Common myeloid progenitor, CD34-positive (primary cell): ENCODE measurements around the gene KRT80.

ENCODE experiments used
- CTCF ChIA-PET: fragments of 350-600 bp; sonication (Branson Sonifier 250); formaldehyde crosslinking; loops from one replicate; lab custom pipeline; 2021; ENCODE audit warnings: antibody characterized with exemption; lab: Charles Lee
- POLR2A ChIA-PET: fragments of 350-600 bp; sonication (Branson Sonifier 250); formaldehyde crosslinking; loops from one replicate; lab custom pipeline; 2021; ENCODE audit warnings: antibody characterized with exemption; lab: Charles Lee
- DNase-seq, 3 donors: peaks; one replicate each; pipeline versions ENCODE4 v3.0.0 to v3.0.0-alpha.2; 2013
- H3K27ac ChIP-seq, 2 experiments: 1 replicate in 1 of 2; 2 replicates in 1 of 2; pipeline ENCODE4 v1.7.0; 2013; ENCODE audit warnings: inconsistent platforms in 2 of 2, low read length in 2 of 2, mild to moderate bottlenecking in 2 of 2, low read depth in 1 of 2, moderate library complexity in 1 of 2; ENCODE audit not compliant: severe bottlenecking in 2 of 2, insufficient read depth in 1 of 2, poor library complexity in 1 of 2
- H3K27me3 ChIP-seq, 5 experiments: replicated peaks in 2 of 5; 1 replicate in 3 of 5; 2 replicates in 2 of 5; pipeline versions ENCODE4 v1.6.1 to v1.7.0; 2013; ENCODE audit warnings: low read length in 4 of 5, mild to moderate bottlenecking in 2 of 5, moderate library complexity in 2 of 5, inconsistent platforms in 1 of 5; ENCODE audit not compliant: insufficient read depth in 5 of 5, control insufficient read depth in 4 of 5
- H3K36me3 ChIP-seq, 4 experiments: 1 replicate in 2 of 4; 2 replicates in 2 of 4; pipeline versions ENCODE4 v1.6.1 to v1.7.0; 2013; ENCODE audit warnings: low read length in 3 of 4, control low read depth in 1 of 4, mild to moderate bottlenecking in 1 of 4; ENCODE audit not compliant: control insufficient read depth in 4 of 4, insufficient read depth in 4 of 4
- H3K4me1 ChIP-seq, 4 experiments: 1 replicate in 3 of 4; 2 replicates in 1 of 4; pipeline versions ENCODE4 v1.6.1 to v1.7.1; 2013; ENCODE audit warnings: low read length in 3 of 4, mild to moderate bottlenecking in 3 of 4, control low read depth in 1 of 4, inconsistent platforms in 1 of 4, moderate library complexity in 1 of 4; ENCODE audit not compliant: control insufficient read depth in 4 of 4, insufficient read depth in 4 of 4; ENCODE audit errors: control extremely low read depth in 1 of 4
- H3K4me3 ChIP-seq, 7 experiments: 1 replicate in 4 of 7; 2 replicates in 3 of 7; pipeline versions ENCODE4 v1.5.1 to v1.7.0; 2013; ENCODE audit warnings: mild to moderate bottlenecking in 7 of 7, low read length in 6 of 7, moderate library complexity in 6 of 7, inconsistent platforms in 2 of 7, low read depth in 2 of 7, control low read depth in 1 of 7; ENCODE audit not compliant: insufficient read depth in 4 of 7, control insufficient read depth in 1 of 7; ENCODE audit errors: extremely low read depth in 1 of 7
- H3K9me3 ChIP-seq, 5 experiments: 1 replicate in 4 of 5; 2 replicates in 1 of 5; pipeline versions ENCODE4 v1.6.1 to v1.7.1; 2013; ENCODE audit warnings: low read length in 4 of 5, mild to moderate bottlenecking in 2 of 5, inconsistent platforms in 1 of 5, low read depth in 1 of 5, moderate library complexity in 1 of 5; ENCODE audit not compliant: control insufficient read depth in 4 of 5, insufficient read depth in 2 of 5; ENCODE audit errors: control extremely low read depth in 1 of 5
- WGBS: methylation state at CpG from one replicate; pipeline ENCODE4 v1.1.5; 2013; ENCODE audit not compliant: insufficient coverage; 5-methylcytosine and 5-hydroxymethylcytosine counted together

Gene KRT80

DNA sequence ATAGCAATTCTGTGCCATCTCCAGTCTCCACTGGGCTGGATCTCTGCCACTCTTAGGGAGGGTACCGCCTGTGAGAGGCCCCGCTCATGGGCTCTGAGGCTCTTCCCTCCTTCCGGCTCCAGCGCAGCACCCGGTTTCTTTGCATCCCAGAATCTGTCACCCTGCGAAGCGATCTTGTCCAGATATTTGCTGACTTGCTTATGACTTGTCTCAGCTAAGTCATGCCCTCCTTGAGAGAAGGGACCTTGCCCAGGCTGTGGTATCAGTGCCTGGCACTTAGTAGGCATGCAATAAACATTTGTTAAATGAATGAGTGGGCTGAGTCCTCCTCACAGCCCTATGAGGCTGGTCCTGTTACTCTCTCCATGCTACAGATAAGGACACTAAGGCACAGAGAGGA lies 13.4 kb downstream of the KRT80 start:
- Histone ChIP-seq H3K4me3 (no peak overlapping the region), H3K9me3 (no peaks in the 10 kb centered on the region), H3K27me3 (no peaks in the 10 kb centered on the region), H3K27ac (no peak overlapping the region), H3K36me3 (no peaks in the 10 kb centered on the region), H3K4me1 (peaks cover 0 to 12% (median 4%) of the 10 kb centered on the region in 4 experiments)
- 91% methylated on average over 7 of the region's 7 CpGs for WGBS
- ChIA-PET POLR2A (no interaction called here), CTCF (interaction anchor here (1.2 to 1.8 kb wide), 5 partner anchors 9 to 35 kb away, joined by 3 to 5 read pairs (median 4); no protein-coding TSS in a partner anchor)
- DNase-seq: no peak

DNA sequence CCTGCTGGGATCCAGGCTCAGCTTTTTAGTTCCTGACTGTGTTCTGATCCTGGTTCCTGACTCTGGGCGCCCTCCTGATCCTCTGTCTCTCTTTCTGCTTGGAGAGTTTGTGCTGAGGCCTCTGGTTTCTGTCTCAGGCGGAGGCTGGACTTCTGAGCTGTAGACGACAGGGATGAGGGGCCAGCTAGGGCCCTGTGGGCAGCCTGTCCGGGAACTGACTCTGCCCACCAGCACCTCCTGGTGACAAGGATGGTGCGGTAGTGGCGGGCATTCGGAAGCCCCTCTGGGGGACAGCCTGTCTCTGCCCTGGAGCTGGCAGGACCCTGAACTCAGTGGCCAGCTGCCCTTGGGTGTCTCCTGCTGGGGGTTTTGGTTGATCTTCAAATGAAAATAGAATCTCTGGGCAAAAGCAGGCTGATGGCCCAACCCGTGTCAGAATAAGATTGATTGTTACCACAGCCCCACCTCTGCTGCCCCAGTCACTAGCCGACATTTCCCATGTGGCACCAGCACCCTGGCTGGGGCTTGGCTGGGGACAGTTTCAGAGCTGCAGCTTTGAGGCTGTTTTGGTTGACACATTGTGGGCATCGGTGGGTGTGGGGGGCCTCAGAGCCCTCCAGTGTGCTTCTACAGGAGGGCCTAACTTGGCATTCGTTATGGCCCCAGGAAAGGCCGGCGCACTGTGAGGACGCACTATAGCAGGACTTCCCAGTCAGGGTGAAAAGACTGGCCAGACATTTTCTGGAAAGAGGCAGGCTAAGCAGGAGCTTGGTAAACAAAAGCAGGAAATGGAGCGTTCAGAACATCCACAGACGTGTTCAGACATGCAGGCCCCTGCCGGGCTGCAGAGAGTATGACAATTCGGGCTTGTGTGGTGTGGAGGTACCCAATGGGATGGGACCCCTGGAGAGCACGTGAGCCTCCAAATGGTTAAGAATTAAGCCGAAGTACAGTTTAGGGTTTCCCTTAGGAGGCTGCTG lies 16.2 kb downstream of the KRT80 start:
- peak in 1 of 3 donors; percentile 44 for DNase-seq
- Histone ChIP-seq H3K27me3 (no peaks in the 10 kb centered on the region), H3K4me1 (peaks cover 0 to 12% (median 4%) of the 10 kb centered on the region in 4 experiments), H3K36me3 (no peaks in the 10 kb centered on the region), H3K9me3 (no peaks in the 10 kb centered on the region), H3K4me3 (no peak overlapping the region), H3K27ac (no peak overlapping the region)
- ChIA-PET POLR2A (interaction anchor here (0.6 kb wide), 1 partner anchor 801 kb away, joined by 3 read pairs; no protein-coding TSS in a partner anchor), CTCF (interaction anchor here (0.9 to 9.7 kb wide), 6 partner anchors 10 to 152 kb away, joined by 3 to 73 read pairs (median 6); no protein-coding TSS in a partner anchor)
- 64% methylated on average over 14 of the region's 20 CpGs for WGBS

DNA sequence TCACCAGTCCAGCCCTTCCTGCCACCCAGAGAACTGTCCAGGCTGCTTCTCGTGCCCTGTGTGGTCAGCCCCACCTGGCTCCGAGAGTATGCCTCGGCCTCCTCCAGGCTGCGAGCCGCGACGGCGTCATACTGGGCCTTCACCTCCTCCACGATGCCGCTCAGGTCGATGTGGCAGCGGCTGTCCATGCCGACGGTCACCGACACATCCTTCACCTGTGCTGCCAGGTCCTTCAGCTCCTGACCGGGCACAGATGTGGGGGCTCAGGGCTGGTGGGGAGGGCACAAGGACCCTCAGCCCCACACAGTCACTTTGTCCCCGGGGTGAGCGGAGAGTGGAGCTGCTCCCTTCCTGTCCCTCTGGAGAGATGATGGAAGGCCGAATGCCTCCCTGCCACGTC lies 18.3 kb downstream of the KRT80 start:
- WGBS: 99% methylated on average over 19 of the region's 20 CpGs
- Histone ChIP-seq H3K4me1 (peaks cover 0 to 12% (median 4%) of the 10 kb centered on the region in 4 experiments), H3K4me3 (no peak overlapping the region), H3K27me3 (no peaks in the 10 kb centered on the region), H3K9me3 (no peaks in the 10 kb centered on the region), H3K36me3 (no peaks in the 10 kb centered on the region), H3K27ac (no peak overlapping the region)
- CTCF ChIA-PET: interaction anchor here (1.9 to 9.7 kb wide), 6 partner anchors 12 to 49 kb away, joined by 5 to 73 read pairs (median 8); no protein-coding TSS in a partner anchor
- POLR2A ChIA-PET: no interaction called here
- no peak for DNase-seq

DNA sequence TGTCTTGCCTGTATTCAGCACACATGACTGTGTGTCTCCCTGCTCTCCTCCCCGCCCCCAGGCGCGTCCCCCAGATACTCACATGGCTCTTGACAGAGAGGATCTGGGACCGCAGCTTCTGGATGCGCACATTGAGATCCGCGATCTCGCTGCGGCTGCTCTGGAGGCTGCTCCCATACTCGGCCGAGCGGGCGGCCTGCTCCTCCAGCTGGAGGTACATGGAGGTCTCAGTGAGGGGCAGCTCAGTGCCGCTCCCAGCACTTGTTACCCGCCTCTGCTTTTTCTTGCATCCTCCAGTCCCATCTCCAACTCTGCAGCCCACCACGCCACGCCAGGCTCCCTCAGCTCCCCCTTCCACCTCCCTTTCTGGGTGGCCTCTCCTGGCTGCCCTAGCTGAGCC lies 18.9 kb downstream of the KRT80 start:
- ChIA-PET CTCF (interaction anchor here (1.9 to 9.7 kb wide), 5 partner anchors 13 to 49 kb away, joined by 5 to 73 read pairs (median 9); no protein-coding TSS in a partner anchor), POLR2A (no interaction called here)
- Histone ChIP-seq H3K27ac (no peak overlapping the region), H3K4me3 (no peak overlapping the region), H3K9me3 (no peaks in the 10 kb centered on the region), H3K36me3 (no peaks in the 10 kb centered on the region), H3K4me1 (peaks cover 0 to 12% (median 4%) of the 10 kb centered on the region in 4 experiments), H3K27me3 (no peaks in the 10 kb centered on the region)
- no peak for DNase-seq
- WGBS: 98% methylated on average over 16 of the region's 17 CpGs

DNA sequence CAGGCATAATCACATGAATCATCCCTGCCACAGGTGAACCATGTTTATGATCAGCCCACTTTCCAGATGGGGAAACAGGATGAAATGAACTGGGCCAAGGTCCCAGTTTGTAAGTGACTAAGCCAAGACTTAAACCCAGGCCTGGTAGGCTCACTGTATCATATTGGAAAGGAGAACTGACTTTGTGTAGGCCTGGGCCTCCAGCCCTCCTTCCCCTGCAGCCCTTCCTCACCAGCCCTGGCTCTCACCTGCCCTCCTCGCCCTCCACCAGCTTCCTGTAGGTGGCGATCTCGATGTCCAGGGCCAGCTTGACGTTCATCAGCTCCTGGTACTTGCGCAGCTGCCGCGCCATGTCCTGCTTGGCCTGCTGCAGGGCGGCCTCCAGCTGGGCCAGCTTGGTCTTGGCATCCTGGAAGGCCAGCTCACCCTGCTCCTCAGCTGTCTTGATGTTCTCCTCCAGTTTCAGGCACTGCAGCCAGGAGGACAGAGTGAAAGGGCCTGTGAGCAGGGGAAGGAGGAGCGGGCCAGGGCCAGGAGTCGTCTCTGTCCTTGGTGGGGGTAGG lies 19.8 kb downstream of the KRT80 start:
- POLR2A ChIA-PET: no interaction called here
- no peaks in the 10 kb centered on the region for H3K27me3 ChIP-seq
- H3K4me1 ChIP-seq: peaks cover 0 to 12% (median 4%) of the 10 kb centered on the region in 4 experiments
- no peaks in the 10 kb centered on the region for H3K9me3 ChIP-seq
- no peak overlapping the region for H3K27ac ChIP-seq
- H3K4me3 ChIP-seq: no peak overlapping the region
- CTCF ChIA-PET: interaction anchor here (0.6 to 9.7 kb wide), 5 partner anchors 9 to 65 kb away, joined by 3 to 73 read pairs (median 5); no protein-coding TSS in a partner anchor
- H3K36me3 ChIP-seq: no peaks in the 10 kb centered on the region
- WGBS: 60% methylated on average over 7 of the region's 10 CpGs
- DNase-seq: peak in 2 of 3 donors; percentile 38 to 43

DNA sequence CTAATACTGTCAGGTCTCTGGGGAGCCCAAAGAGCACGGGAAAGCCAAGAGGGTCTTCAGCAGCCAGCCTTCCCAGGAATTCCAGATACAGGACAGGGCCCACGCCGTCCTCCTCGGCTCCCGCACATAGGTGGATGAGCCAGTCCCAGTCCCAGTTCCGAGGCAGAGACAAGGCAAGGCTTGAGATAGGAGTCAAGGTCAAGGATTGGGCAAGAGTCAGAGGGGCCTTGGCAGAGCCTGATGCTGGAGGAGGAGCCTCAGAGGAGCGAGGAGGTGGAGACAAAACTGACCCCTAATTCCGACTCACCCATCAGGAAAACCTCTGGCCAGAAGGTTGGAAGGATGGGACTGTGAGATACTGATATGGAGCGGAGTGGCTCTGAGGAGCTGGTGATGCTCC lies 21.0 kb downstream of the KRT80 start:
- DNase-seq: no peak
- Histone ChIP-seq H3K36me3 (no peaks in the 10 kb centered on the region), H3K4me3 (no peak overlapping the region), H3K9me3 (no peaks in the 10 kb centered on the region), H3K27ac (no peak overlapping the region), H3K4me1 (peaks cover 0 to 7% (median 3%) of the 10 kb centered on the region in 4 experiments), H3K27me3 (no peaks in the 10 kb centered on the region)
- ChIA-PET POLR2A (no interaction called here), CTCF (interaction anchor here (1.0 to 9.7 kb wide), 4 partner anchors 14 to 43 kb away, joined by 3 to 73 read pairs (median 4); no protein-coding TSS in a partner anchor)
- WGBS: 100% methylated on average over 1 of the region's 9 CpGs
